DND-41 (cell line): ENCODE measurements around the gene UMPS.

ENCODE experiments used
- ATAC-seq: fragments of 200-7000 bp; cut with Tn5 transposase; 3 replicates; pipeline ENCODE4 v1.9.1; 2021; ENCODE audit warnings: low read depth; ENCODE audit not compliant: insufficient read depth
- DNase-seq: peaks from one replicate; pipeline ENCODE4 v3.0.0-alpha.2; 2020
- H2AFZ ChIP-seq: 2 replicates; pipeline ENCODE4 v1.6.0; 2012; ENCODE audit warnings: low read depth, low read length
- H3K27ac ChIP-seq: 2 replicates; pipeline ENCODE4 v1.5.1; 2012; ENCODE audit warnings: low read length, inconsistent platforms
- H3K27me3 ChIP-seq: fragments of 200-600 bp; sonication (generic); 2 replicates; pipeline ENCODE4 v1.6.0; 2012; ENCODE audit warnings: low read length, mild to moderate bottlenecking, inconsistent platforms; ENCODE audit not compliant: insufficient read depth, poor library complexity
- H3K36me3 ChIP-seq: 2 replicates; pipeline ENCODE4 v1.5.1; 2012; ENCODE audit warnings: low read length, inconsistent platforms; ENCODE audit not compliant: insufficient read depth
- H3K4me1 ChIP-seq: 2 replicates; pipeline ENCODE4 v1.5.1; 2012; ENCODE audit warnings: mild to moderate bottlenecking, low read length; ENCODE audit not compliant: insufficient read depth
- H3K4me2 ChIP-seq: 2 replicates; pipeline ENCODE4 v1.6.0; 2012; ENCODE audit warnings: mild to moderate bottlenecking, moderate library complexity, low read length, inconsistent platforms; ENCODE audit not compliant: insufficient read depth
- H3K4me3 ChIP-seq, 2 experiments: fragments of 200-600 bp in 1 of 2; shearing (Covaris generic) in 1 of 2; 2 replicates each; pipeline ENCODE4 v1.5.1; 2012 to 2016; ENCODE audit warnings: inconsistent platforms in 2 of 2, low read length in 2 of 2, mild to moderate bottlenecking in 2 of 2, low read depth in 1 of 2, moderate library complexity in 1 of 2
- H3K79me2 ChIP-seq: 2 replicates; pipeline ENCODE4 v1.6.0; 2012; ENCODE audit warnings: low read length, inconsistent platforms; ENCODE audit not compliant: insufficient read depth
- H3K9ac ChIP-seq: 2 replicates; pipeline ENCODE4 v1.6.0; 2012; ENCODE audit warnings: low read depth, mild to moderate bottlenecking, inconsistent platforms, low read length, moderate library complexity
- H3K9me3 ChIP-seq: 2 replicates; pipeline ENCODE4 v1.5.1; 2012; ENCODE audit warnings: low read length, moderate library complexity, mild to moderate bottlenecking, inconsistent platforms; ENCODE audit not compliant: insufficient read depth, severe bottlenecking
- H4K20me1 ChIP-seq: 2 replicates; pipeline ENCODE4 v1.6.0; 2012; ENCODE audit warnings: low read length; ENCODE audit not compliant: insufficient read depth
- CTCF ChIP-seq: IDR thresholded peaks from 2 replicates; pipeline ENCODE4 v1.5.1; 2012; ENCODE audit warnings: borderline replicate concordance, low read length, moderate library complexity, mild to moderate bottlenecking; ENCODE audit not compliant: poor library complexity, severe bottlenecking; ENCODE audit errors: extremely low read depth
- EZH2 ChIP-seq: IDR thresholded peaks from 3 replicates; pipeline ENCODE4 v1.6.1; 2012; ENCODE audit warnings: borderline replicate concordance, low read depth, mild to moderate bottlenecking, moderate library complexity, low read length, inconsistent platforms; ENCODE audit not compliant: severe bottlenecking

Gene UMPS

GRCh38 chr3:124760601-124761000 lies 30.3 kb downstream of the UMPS start:
- H3K4me2 ChIP-seq = no peak overlapping the region
- TF ChIP-seq CTCF (no peak), EZH2 (no peak)
- H3K36me3 ChIP-seq = no peaks in the 10 kb centered on the region
- no peak for ATAC-seq
- H3K9ac ChIP-seq = no peak overlapping the region
- H4K20me1 ChIP-seq = no peaks in the 10 kb centered on the region
- H2AFZ ChIP-seq = no peak overlapping the region
- no peaks in the 10 kb centered on the region for H3K79me2 ChIP-seq
- no peaks in the 10 kb centered on the region for H3K27me3 ChIP-seq
- H3K9me3 ChIP-seq = no peaks in the 10 kb centered on the region
- H3K4me3 ChIP-seq = no peak overlapping the region
- H3K27ac ChIP-seq = no peak overlapping the region
- H3K4me1 ChIP-seq = peaks cover 7% of the 10 kb centered on the region
- DNase-seq = no peak

- ATAC-seq (peak; percentile 90), DNase-seq (peak; percentile 73)
- H3K79me2 ChIP-seq = no peaks in the 10 kb centered on the region
- H3K9ac ChIP-seq = peak overlapping the region; percentile 19; the same call in 1 of the 2 replicates
- H4K20me1 ChIP-seq = no peaks in the 10 kb centered on the region
- no peaks in the 10 kb centered on the region for H3K27me3 ChIP-seq
- H3K4me1 ChIP-seq = peaks cover 7% of the 10 kb centered on the region
- TF ChIP-seq CTCF (peak; percentile 97), EZH2 (no peak)
- peak overlapping the region; percentile 67 for H3K4me2 ChIP-seq
- no peaks in the 10 kb centered on the region for H3K9me3 ChIP-seq
- no peak overlapping the region for H3K27ac ChIP-seq
- H2AFZ ChIP-seq = peak overlapping the region; percentile 58
- H3K4me3 ChIP-seq = peak overlapping the region in 1 of 2 experiments; percentile 43; a peak in 2 of 4 replicates
- H3K36me3 ChIP-seq = no peaks in the 10 kb centered on the region
These were observed 31.1 kb downstream of the UMPS start for GRCh38 chr3:124761250-124761796.

GRCh38 chr3:124761935-124762660 lies 31.8 kb downstream of the UMPS start:
- Histone ChIP-seq H3K4me1 (peaks cover 7% of the 10 kb centered on the region), H3K9ac (no peak overlapping the region), H2AFZ (no peak overlapping the region), H4K20me1 (no peaks in the 10 kb centered on the region), H3K4me2 (no peak overlapping the region), H3K79me2 (no peaks in the 10 kb centered on the region), H3K36me3 (no peaks in the 10 kb centered on the region), H3K9me3 (no peaks in the 10 kb centered on the region), H3K27me3 (no peaks in the 10 kb centered on the region), H3K4me3 (no peak overlapping the region), H3K27ac (no peak overlapping the region)
- TF ChIP-seq CTCF (no peak), EZH2 (no peak)
- DNase-seq (no peak), ATAC-seq (no peak)
